ENCODE data around the gene ZBED6. TPM values are rescaled to one million over a fixed set of nuclear protein-coding genes. Genes with fewer than 3 reads are reported as not detected.

ZBED6 gene
- total and polyA plus RNA-seq, 10 of the 15 experiments (the other 5 are each of a cell fraction or from before 2014, with no cell fraction given): 0.13 to 15.9 (median 4.8) TPM

GRCh38 chr1:203842559-203842876 is 47.1 kb downstream of the ZBED6 start:
- H3K9ac ChIP-seq (ENCODE audit: control insufficient read depth, insufficient read depth, low read length): no peak overlapping the region
- H3K27ac ChIP-seq (ENCODE audit: control insufficient read depth, insufficient read depth): no peak overlapping the region
- H3K4me3 ChIP-seq: no peak overlapping the region
- intact Hi-C loops (cut with micrococcal nuclease; ENCODE audit: unreplicated experiment) (no loop called here), in situ Hi-C loops (cut with MboI) (no loop called here)
- RAD21 ChIA-PET (ENCODE audit: unreplicated experiment): no interaction called here
- H3K4me1 ChIP-seq (ENCODE audit: control insufficient read depth, insufficient read depth, low read length): no peaks in the 10 kb centered on the region
- H3K27me3 ChIP-seq (replicated peaks in 1 of 2; ENCODE audit: control insufficient read depth in 2 of 2, insufficient read depth in 2 of 2, low read length in 1 of 2): no peaks in the 10 kb centered on the region
- H3K4me2 ChIP-seq (ENCODE audit: control insufficient read depth, insufficient read depth): no peak overlapping the region
- no peak overlapping the region for H2AFZ ChIP-seq (ENCODE audit: control insufficient read depth, low read depth, low read length)
- CTCF ChIA-PET: no interaction called here
- no peak for ATAC-seq
- no peaks in the 10 kb centered on the region for H3K79me2 ChIP-seq (ENCODE audit: control insufficient read depth, insufficient read depth, low read length)
- no TSS peak for BruUV-seq (replicated peaks)
- 100% methylated on average over 1 of the region's 2 CpGs for WGBS (ENCODE audit: insufficient coverage, insufficient replicate concordance, low lambda C conversion rate, missing lambda C conversion rate)
- TF ChIP-seq BCL11A (IDR thresholded peaks at IDR 0.05; ENCODE audit: low read depth, low read length): no peak
- TF ChIP-seq SIN3A (IDR thresholded peaks at IDR 0.05; ENCODE audit: low read depth, low read length): no peak
- TF ChIP-seq ZBTB11 (CRISPR knock-in tag; IDR thresholded peaks at IDR 0.05): no peak
- no peak for TF ChIP-seq SREBF1 (IDR thresholded peaks at IDR 0.05; ENCODE audit: low read length)
- TF ChIP-seq BCL3 (IDR thresholded peaks at IDR 0.05; ENCODE audit: borderline replicate concordance, insufficient read depth, low read depth, low read length, poor library complexity, severe bottlenecking): no peak
- no peak for TF ChIP-seq KDM1A (IDR thresholded peaks at IDR 0.05; ENCODE audit: borderline replicate concordance)
- TF ChIP-seq KLF5 (IDR thresholded peaks at IDR 0.05; ENCODE audit: partially characterized antibody): no peak
- TF ChIP-seq RFX5 (IDR thresholded peaks at IDR 0.05; ENCODE audit: low read depth, low read length): no peak
- no peak for TF ChIP-seq ATF7 (IDR thresholded peaks at IDR 0.05; ENCODE audit: low read depth)
- TF ChIP-seq CREB1 (IDR thresholded peaks at IDR 0.05; ENCODE audit: low read depth): no peak
- TF ChIP-seq ATF3 (IDR thresholded peaks at IDR 0.05; ENCODE audit: borderline replicate concordance, extremely low read depth, low read depth, low read length): no peak
- POLR2A ChIA-PET: no interaction called here
- DNase-seq (ENCODE audit: low read depth, low spot score): no peak
- H3K36me3 ChIP-seq (ENCODE audit: control insufficient read depth in 2 of 2, insufficient read depth in 2 of 2, low read length in 1 of 2): peaks cover 2 to 15% of the 10 kb centered on the region in 2 experiments
- FAIRE-seq: no peak
- H4K20me1 ChIP-seq (ENCODE audit: control insufficient read depth, insufficient read depth): no peaks in the 10 kb centered on the region
- H3K9me3 ChIP-seq (replicated peaks; ENCODE audit: control insufficient read depth, insufficient read depth, low read length): no peaks in the 10 kb centered on the region
- SMC1A ChIA-PET (ENCODE audit: uncharacterized antibody, unreplicated experiment): no interaction called here
